Astrocyte (in vitro differentiated cells and primary cell): ENCODE data around the gene TPX2. TPM values are rescaled to one million over a fixed set of nuclear protein-coding genes. Genes with fewer than 3 reads are reported as not detected.

ENCODE experiments used
- DNase-seq: peaks from one replicate; pipeline ENCODE4 v3.0.0-alpha.2; 2010; ENCODE audit warnings: low read depth
- FAIRE-seq: peaks from 2 replicates; lab custom pipeline; 2011; peaks lifted over from hg19 to GRCh38; lab: Jason Lieb, UNC
- H2AFZ ChIP-seq: 2 replicates; pipeline ENCODE4 v1.6.0; 2012; ENCODE audit warnings: low read depth, low read length, inconsistent platforms
- H3K27ac ChIP-seq: 2 replicates; pipeline ENCODE4 v1.5.1; 2011; ENCODE audit warnings: low read depth, low read length, inconsistent platforms
- H3K27me3 ChIP-seq: 2 replicates; pipeline ENCODE4 v1.6.0; 2011; ENCODE audit warnings: low read length, inconsistent platforms; ENCODE audit not compliant: insufficient read depth
- H3K36me3 ChIP-seq: 2 replicates; pipeline ENCODE4 v1.5.1; 2011; ENCODE audit warnings: low read length, inconsistent platforms; ENCODE audit not compliant: insufficient read depth
- H3K4me1 ChIP-seq: 2 replicates; pipeline ENCODE4 v1.5.1; 2011; ENCODE audit warnings: low read length, inconsistent platforms; ENCODE audit not compliant: insufficient read depth
- H3K4me2 ChIP-seq: 2 replicates; pipeline ENCODE4 v1.6.0; 2012; ENCODE audit warnings: low read length, inconsistent platforms
- H3K4me3 ChIP-seq: 2 replicates; pipeline ENCODE4 v1.5.1; 2011; ENCODE audit warnings: low read depth, mild to moderate bottlenecking, low read length, inconsistent platforms; ENCODE audit not compliant: insufficient read depth
- H3K79me2 ChIP-seq: 2 replicates; pipeline ENCODE4 v1.6.0; 2012; ENCODE audit warnings: mild to moderate bottlenecking, low read length, inconsistent platforms; ENCODE audit not compliant: insufficient read depth
- H3K9ac ChIP-seq: 2 replicates; pipeline ENCODE4 v1.6.0; 2012; ENCODE audit warnings: mild to moderate bottlenecking, low read length, inconsistent platforms
- H3K9me3 ChIP-seq: 2 replicates; pipeline ENCODE4 v1.5.1; 2012; ENCODE audit warnings: low read depth, mild to moderate bottlenecking, low read length, inconsistent platforms; ENCODE audit not compliant: insufficient read depth
- H4K20me1 ChIP-seq: 2 replicates; pipeline ENCODE4 v1.6.0; 2012; ENCODE audit warnings: low read length, inconsistent platforms; ENCODE audit not compliant: insufficient read depth
- H3K27ac Mint-ChIP-seq: one replicate; pipeline ENCODE4 v1.8.0; 2021; ENCODE audit warnings: mild to moderate bottlenecking, mixed read lengths; ENCODE audit not compliant: unreplicated experiment
- H3K27me3 Mint-ChIP-seq: one replicate; pipeline ENCODE4 v1.8.0; 2021; ENCODE audit warnings: low read depth, mixed read lengths; ENCODE audit not compliant: unreplicated experiment
- H3K36me3 Mint-ChIP-seq: one replicate; pipeline ENCODE4 v1.8.0; 2021; ENCODE audit warnings: low read depth, mixed read lengths; ENCODE audit not compliant: unreplicated experiment
- H3K4me1 Mint-ChIP-seq: one replicate; pipeline ENCODE4 v1.8.0; 2021; ENCODE audit warnings: low read depth, mixed read lengths; ENCODE audit not compliant: unreplicated experiment
- H3K4me3 Mint-ChIP-seq: one replicate; pipeline ENCODE4 v1.8.0; 2021; ENCODE audit warnings: mild to moderate bottlenecking, moderate library complexity, mixed read lengths; ENCODE audit not compliant: unreplicated experiment
- H3K9me3 Mint-ChIP-seq: one replicate; pipeline ENCODE4 v1.8.0; 2021; ENCODE audit warnings: mild to moderate bottlenecking, mixed read lengths; ENCODE audit not compliant: unreplicated experiment
- CTCF ChIP-seq: IDR thresholded peaks from 2 replicates; pipeline ENCODE4 v1.5.1; 2011; ENCODE audit warnings: low read depth, mild to moderate bottlenecking, inconsistent platforms, low read length, moderate library complexity; ENCODE audit not compliant: insufficient read depth
- EZH2 ChIP-seq: IDR thresholded peaks from 2 replicates; pipeline ENCODE4 v1.6.1; 2012; ENCODE audit warnings: mild to moderate bottlenecking, low read length, inconsistent platforms; ENCODE audit not compliant: insufficient read depth
- total RNA-seq: library from RNA; stranded (reverse); gene quantifications from 2 replicates; pipeline ENCODE4 v1.2.1, GENCODE V29; 2021

Gene TPX2
- total RNA-seq, 1 donor from 2014 or later = 41.6 TPM

GRCh38 chr20:31816221-31816620, 77.1 kb downstream of the TPX2 start:
- TF ChIP-seq CTCF (no peak), EZH2 (no peak)
- DNase-seq (no peak), FAIRE-seq (no peak)
- Histone ChIP-seq H3K36me3 (no peaks in the 10 kb centered on the region), H3K27me3 (no peaks in the 10 kb centered on the region), H3K4me1 (peaks cover 19% of the 10 kb centered on the region), H3K9me3 (no peaks in the 10 kb centered on the region), H3K9ac (no peak overlapping the region), H3K4me3 (no peak overlapping the region), H3K4me2 (no peak overlapping the region), H3K79me2 (no peaks in the 10 kb centered on the region), H3K27ac (no peak overlapping the region), H4K20me1 (no peaks in the 10 kb centered on the region), H2AFZ (no peak overlapping the region)
- H3K4me1 Mint-ChIP-seq = peaks cover 26% of the 10 kb centered on the region
- peaks cover 31% of the 10 kb centered on the region for H3K27me3 Mint-ChIP-seq
- H3K9me3 Mint-ChIP-seq = no peaks in the 10 kb centered on the region
- H3K27ac Mint-ChIP-seq = peak overlapping the region; percentile 60
- H3K36me3 Mint-ChIP-seq = peaks cover 2% of the 10 kb centered on the region
- H3K4me3 Mint-ChIP-seq = no peak overlapping the region

GRCh38 chr20:31817461-31817860, 78.4 kb downstream of the TPX2 start:
- Mint-ChIP-seq H3K36me3 (peaks cover 2% of the 10 kb centered on the region), H3K27me3 (peaks cover 34% of the 10 kb centered on the region), H3K4me1 (peaks cover 20% of the 10 kb centered on the region), H3K4me3 (no peak overlapping the region), H3K27ac (no peak overlapping the region), H3K9me3 (no peaks in the 10 kb centered on the region)
- no peak overlapping the region for H3K27ac ChIP-seq
- H3K9me3 ChIP-seq = no peaks in the 10 kb centered on the region
- no peaks in the 10 kb centered on the region for H3K36me3 ChIP-seq
- H3K27me3 ChIP-seq = no peaks in the 10 kb centered on the region
- FAIRE-seq (no peak), DNase-seq (no peak)
- no peak overlapping the region for H3K4me3 ChIP-seq
- no peaks in the 10 kb centered on the region for H4K20me1 ChIP-seq
- peaks cover 6% of the 10 kb centered on the region for H3K4me1 ChIP-seq
- H3K4me2 ChIP-seq = no peak overlapping the region
- H2AFZ ChIP-seq = no peak overlapping the region
- H3K79me2 ChIP-seq = no peaks in the 10 kb centered on the region
- no peak overlapping the region for H3K9ac ChIP-seq
- TF ChIP-seq EZH2 (no peak), CTCF (no peak)

- no peak overlapping the region for H3K4me3 Mint-ChIP-seq
- Histone ChIP-seq H3K27ac (no peak overlapping the region), H3K9me3 (no peaks in the 10 kb centered on the region), H4K20me1 (no peaks in the 10 kb centered on the region), H2AFZ (no peak overlapping the region), H3K9ac (no peak overlapping the region), H3K4me3 (no peak overlapping the region), H3K4me1 (peaks cover 9% of the 10 kb centered on the region), H3K36me3 (no peaks in the 10 kb centered on the region), H3K79me2 (no peaks in the 10 kb centered on the region), H3K27me3 (no peaks in the 10 kb centered on the region), H3K4me2 (no peak overlapping the region)
- TF ChIP-seq CTCF = no peak
- TF ChIP-seq EZH2 = no peak
- peaks cover 15% of the 10 kb centered on the region for H3K4me1 Mint-ChIP-seq
- no peak for DNase-seq
- H3K36me3 Mint-ChIP-seq = peaks cover 2% of the 10 kb centered on the region
- no peaks in the 10 kb centered on the region for H3K9me3 Mint-ChIP-seq
- H3K27me3 Mint-ChIP-seq = peaks cover 34% of the 10 kb centered on the region
- no peak for FAIRE-seq
- H3K27ac Mint-ChIP-seq = no peak overlapping the region
Measured at GRCh38 chr20:31818376-31818908, 79.4 kb downstream of the TPX2 start.
